DOHH2 (cell line): ENCODE results near the gene CYP17A1.

Experiments
- H3F3A ChIP-seq: fragments of 200-600 bp; sonication (generic), shearing (Covaris generic); 2 replicates; pipeline ENCODE4 v1.6.0; 2016; ENCODE audit warnings: antibody characterized with exemption, mild to moderate bottlenecking; ENCODE audit not compliant: control insufficient read depth, insufficient read depth
- H3K27ac ChIP-seq: fragments of 200-600 bp; sonication (generic); 2 replicates; pipeline ENCODE4 v1.5.1; 2014; ENCODE audit warnings: low read depth, mild to moderate bottlenecking, low read length, moderate library complexity
- H3K27me3 ChIP-seq: fragments of 200-600 bp; sonication (generic); 2 replicates; pipeline ENCODE4 v1.6.1; 2014; ENCODE audit warnings: mild to moderate bottlenecking, low read length, mixed read lengths; ENCODE audit not compliant: control insufficient read depth
- H3K36me3 ChIP-seq: fragments of 200-600 bp; sonication (generic); 2 replicates; pipeline ENCODE4 v1.6.1; 2014; ENCODE audit warnings: mild to moderate bottlenecking, low read length, moderate library complexity, mixed read lengths; ENCODE audit not compliant: control insufficient read depth
- H3K4me1 ChIP-seq: fragments of 200-600 bp; sonication (generic); 2 replicates; pipeline ENCODE4 v1.6.1; 2014; ENCODE audit warnings: mild to moderate bottlenecking, low read length, mixed read lengths; ENCODE audit not compliant: control insufficient read depth
- H3K4me2 ChIP-seq: fragments of 200-600 bp; sonication (generic); 2 replicates; pipeline ENCODE4 v1.6.0; 2014; ENCODE audit warnings: mild to moderate bottlenecking, low read length, moderate library complexity
- H3K4me3 ChIP-seq: fragments of 200-600 bp; sonication (generic); 2 replicates; pipeline ENCODE4 v1.5.1; 2014; ENCODE audit warnings: mild to moderate bottlenecking, low read length, mixed read lengths
- H3K79me2 ChIP-seq: fragments of 200-600 bp; sonication (generic); 2 replicates; pipeline ENCODE4 v1.6.1; 2014; ENCODE audit warnings: mild to moderate bottlenecking, low read length, mixed read lengths; ENCODE audit not compliant: control insufficient read depth
- H3K9me2 ChIP-seq: fragments of 200-600 bp; sonication (generic); replicated peaks from 2 replicates; pipeline ENCODE4 v1.6.1; 2014; ENCODE audit warnings: mild to moderate bottlenecking, low read length, mixed read lengths; ENCODE audit not compliant: control insufficient read depth
- H3K9me3 ChIP-seq: fragments of 200-600 bp; sonication (generic); 2 replicates; pipeline ENCODE4 v1.6.1; 2014; ENCODE audit warnings: antibody characterized with exemption, low read length, mixed read lengths; ENCODE audit not compliant: control insufficient read depth, insufficient read depth
- H4K20me1 ChIP-seq: fragments of 200-600 bp; sonication (generic); 2 replicates; pipeline ENCODE4 v1.6.0; 2014; ENCODE audit warnings: low read depth, mild to moderate bottlenecking, antibody characterized with exemption, low read length, moderate library complexity; ENCODE audit not compliant: control insufficient read depth, insufficient read depth
- CTCF ChIP-seq: fragments of 200-600 bp; sonication (generic); IDR thresholded peaks from one replicate; pipeline ENCODE4 v1.5.1; 2014; ENCODE audit warnings: antibody characterized with exemption, mild to moderate bottlenecking, low read depth, low read length; ENCODE audit not compliant: poor library complexity, severe bottlenecking
- EZH2phosphoT487 ChIP-seq: fragments of 200-600 bp; sonication (generic); IDR thresholded peaks from 2 replicates; pipeline ENCODE4 v1.6.1; 2017; ENCODE audit warnings: borderline replicate concordance, mild to moderate bottlenecking, antibody characterized with exemption, low read length, moderate library complexity, mixed read lengths

CYP17A1 gene

GRCh38 chr10:102837230-102837721 is at the start of gene CYP17A1:
CYP17A1 (minus strand) TSS chr10:102837413; CDS start chr10:102837361, 52 bp downstream.
- H3K79me2 ChIP-seq: no peaks in the 10 kb centered on the region

GRCh38 chr10:102880256-102880655 is 43.0 kb upstream of the CYP17A1 start:
- Histone ChIP-seq H3K4me1 (no peaks in the 10 kb centered on the region), H3K4me3 (no peak overlapping the region), H3F3A (no peaks in the 10 kb centered on the region), H3K9me2 (no peaks in the 10 kb centered on the region), H3K27me3 (no peaks in the 10 kb centered on the region), H3K79me2 (no peaks in the 10 kb centered on the region), H4K20me1 (no peaks in the 10 kb centered on the region), H3K4me2 (no peak overlapping the region), H3K36me3 (no peaks in the 10 kb centered on the region), H3K27ac (no peak overlapping the region), H3K9me3 (no peaks in the 10 kb centered on the region)
- TF ChIP-seq EZH2phosphoT487: no peak
- no peak for TF ChIP-seq CTCF

More at GRCh38 chr10:102837230-102837721, at the start of gene CYP17A1:
- no peaks in the 10 kb centered on the region for H3K4me1 ChIP-seq
- H3K4me3 ChIP-seq: no peak within 1 kb of the TSS
- no peaks in the 10 kb centered on the region for H3F3A ChIP-seq
- H3K9me3 ChIP-seq: no peaks in the 10 kb centered on the region
- no peaks in the 10 kb centered on the region for H3K36me3 ChIP-seq
- no peak within 1 kb of the TSS for H3K27ac ChIP-seq
- no peak within 1 kb of the TSS for H3K4me2 ChIP-seq
- TF ChIP-seq CTCF: no peak
- no peak for TF ChIP-seq EZH2phosphoT487
- no peaks in the 10 kb centered on the region for H3K27me3 ChIP-seq
- H4K20me1 ChIP-seq: no peaks in the 10 kb centered on the region
- H3K9me2 ChIP-seq: no peaks in the 10 kb centered on the region

GRCh38 chr10:102878629-102879028 is 41.4 kb upstream of the CYP17A1 start:
- TF ChIP-seq EZH2phosphoT487: no peak
- TF ChIP-seq CTCF: no peak
- Histone ChIP-seq H3K4me3 (no peak overlapping the region), H3K36me3 (no peaks in the 10 kb centered on the region), H4K20me1 (no peaks in the 10 kb centered on the region), H3K27me3 (no peaks in the 10 kb centered on the region), H3K27ac (no peak overlapping the region), H3K4me1 (no peaks in the 10 kb centered on the region), H3K79me2 (no peaks in the 10 kb centered on the region), H3K9me2 (no peaks in the 10 kb centered on the region), H3K4me2 (no peak overlapping the region), H3K9me3 (no peaks in the 10 kb centered on the region), H3F3A (no peaks in the 10 kb centered on the region)

- TF ChIP-seq EZH2phosphoT487 (no peak), CTCF (no peak)
- Histone ChIP-seq H3F3A (no peaks in the 10 kb centered on the region), H3K27ac (no peak overlapping the region), H4K20me1 (no peaks in the 10 kb centered on the region), H3K4me1 (no peaks in the 10 kb centered on the region), H3K9me2 (no peaks in the 10 kb centered on the region), H3K36me3 (no peaks in the 10 kb centered on the region), H3K27me3 (no peaks in the 10 kb centered on the region), H3K4me2 (no peak overlapping the region), H3K79me2 (no peaks in the 10 kb centered on the region), H3K9me3 (no peaks in the 10 kb centered on the region), H3K4me3 (no peak overlapping the region)
Measured at GRCh38 chr10:102876747-102877153, 39.5 kb upstream of the CYP17A1 start.
